HG02759 (cell line): ENCODE measurements around the gene GRIK2.

Experiments used
- ATAC-seq: cut with Tn5 transposase; IDR thresholded peaks from one replicate; pipeline ENCODE4 v1.9.1; 2021; ENCODE audit warnings: mild to moderate bottlenecking, moderate library complexity; ENCODE audit not compliant: unreplicated experiment

GRIK2 gene

GRCh38 chr6:102115911-102116310 lies 722.4 kb downstream of the GRIK2 start:
- ATAC-seq, result no peak

GRCh38 chr6:102118034-102118433 lies 724.5 kb downstream of the GRIK2 start:
- no peak for ATAC-seq
